ENCODE results near the gene ULK2.

Gene ULK2

DNA sequence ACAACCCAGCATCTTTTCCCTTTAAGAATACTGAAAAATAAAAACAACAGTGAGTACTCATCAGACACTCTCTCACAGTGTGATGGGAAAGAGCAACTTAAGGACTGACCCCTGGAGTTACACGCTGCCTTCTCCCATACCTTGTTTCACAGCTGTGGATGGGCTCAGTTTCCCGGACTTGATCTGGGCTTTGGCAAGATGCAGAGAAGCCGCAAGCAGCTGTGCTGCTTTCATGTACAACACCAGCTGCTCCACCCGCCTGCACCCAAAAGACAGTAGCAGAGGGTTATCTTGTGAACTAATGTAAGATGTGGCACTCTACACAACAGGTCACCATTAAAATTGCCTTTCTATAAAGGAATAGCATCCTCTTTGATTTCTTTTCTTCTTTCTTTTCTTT is 86.9 kb downstream of the ULK2 start:
- Histone ChIP-seq H3K18ac (ENCODE audit: low read depth in 1 of 2, low read length in 2 of 2) (no peak overlapping the region), H3K4me1 (ENCODE audit: control insufficient read depth, insufficient read depth, low read depth, low read length) (peaks cover 1% of the 10 kb centered on the region), H3K27me3 (ENCODE audit: control insufficient read depth in 1 of 2, insufficient read depth in 1 of 2, low read length in 2 of 2) (no peaks in the 10 kb centered on the region), H3K14ac (ENCODE audit: low read length in 2 of 2) (no peak overlapping the region), H2AK5ac (ENCODE audit: low read length, severe bottlenecking) (no peak overlapping the region), H2AFZ (ENCODE audit: low read depth, low read length) (no peak overlapping the region), H3K23ac (ENCODE audit: low read length in 2 of 2) (no peak overlapping the region), H3K4me2 (ENCODE audit: low read length, poor library complexity, severe bottlenecking) (no peak overlapping the region), H2BK5ac (ENCODE audit: low read depth, low read length, poor library complexity, severe bottlenecking) (no peak overlapping the region), H2BK12ac (ENCODE audit: low read length in 2 of 2) (no peak overlapping the region), H3K4me3 (ENCODE audit: insufficient read depth in 1 of 2, low read depth in 1 of 2, low read length in 2 of 2) (no peak overlapping the region), H2BK15ac (ENCODE audit: low read depth, poor library complexity, severe bottlenecking) (no peak overlapping the region), H3K9me3 (ENCODE audit: control insufficient read depth, low read length) (no peaks in the 10 kb centered on the region), H4K91ac (ENCODE audit: low read length) (no peak overlapping the region), H3K4ac (ENCODE audit: low read depth in 1 of 2, low read length in 2 of 2) (no peak overlapping the region), H3K9ac (ENCODE audit: low read length) (no peak overlapping the region), H3K79me1 (replicated peaks; ENCODE audit: low read length, poor library complexity, severe bottlenecking) (peaks cover 1% of the 10 kb centered on the region), H2BK120ac (ENCODE audit: low read depth, low read length) (no peak overlapping the region), H4K8ac (ENCODE audit: low read length) (no peak overlapping the region), H3K36me3 (ENCODE audit: control insufficient read depth in 1 of 2, insufficient read depth in 2 of 2, low read depth in 1 of 2, low read length in 2 of 2) (peaks cover 13 to 72% of the 10 kb centered on the region in 2 experiments), H3K27ac (ENCODE audit: low read length, poor library complexity, severe bottlenecking) (no peak overlapping the region)
- 100% methylated on average over 2 of the region's 4 CpGs for WGBS
- no peak for DNase-seq

DNA sequence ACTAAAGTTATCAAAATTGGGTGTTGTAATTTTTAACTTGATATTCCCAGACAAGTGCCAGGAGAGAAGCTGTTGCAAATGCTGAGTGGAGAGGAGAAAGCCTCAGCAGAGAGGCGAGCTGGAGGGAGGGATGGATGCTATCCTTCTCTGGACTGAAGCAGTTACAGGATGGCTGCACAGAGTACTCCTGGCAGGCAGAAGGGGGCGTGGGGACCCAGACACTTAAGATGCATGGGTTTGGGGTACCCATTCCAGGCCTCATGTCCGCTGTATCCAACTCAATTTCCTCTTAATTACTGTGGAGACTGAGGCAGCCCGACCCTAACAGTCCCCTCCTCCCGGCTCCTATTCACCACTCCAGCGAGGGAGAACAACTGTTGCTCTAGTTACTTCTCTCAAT is 94.2 kb downstream of the ULK2 start:
- no peak overlapping the region for H2AFZ ChIP-seq (ENCODE audit: low read depth, low read length)
- no peak overlapping the region for H2AK5ac ChIP-seq (ENCODE audit: low read length, severe bottlenecking)
- no peak overlapping the region for H3K4ac ChIP-seq (ENCODE audit: low read depth in 1 of 2, low read length in 2 of 2)
- no peak overlapping the region for H3K27ac ChIP-seq (ENCODE audit: low read length, poor library complexity, severe bottlenecking)
- H3K9ac ChIP-seq (ENCODE audit: low read length) = no peak overlapping the region
- H3K4me1 ChIP-seq (ENCODE audit: control insufficient read depth, insufficient read depth, low read depth, low read length) = peaks cover 8% of the 10 kb centered on the region
- H3K36me3 ChIP-seq (ENCODE audit: control insufficient read depth in 1 of 2, insufficient read depth in 2 of 2, low read depth in 1 of 2, low read length in 2 of 2) = peaks cover 13 to 52% of the 10 kb centered on the region in 2 experiments
- 96% methylated on average over 3 of the region's 6 CpGs for WGBS
- no peak overlapping the region for H2BK15ac ChIP-seq (ENCODE audit: low read depth, poor library complexity, severe bottlenecking)
- DNase-seq = no peak
- no peak overlapping the region for H3K4me3 ChIP-seq (ENCODE audit: insufficient read depth in 1 of 2, low read depth in 1 of 2, low read length in 2 of 2)
- no peak overlapping the region for H3K18ac ChIP-seq (ENCODE audit: low read depth in 1 of 2, low read length in 2 of 2)
- H4K91ac ChIP-seq (ENCODE audit: low read length) = no peak overlapping the region
- no peak overlapping the region for H2BK120ac ChIP-seq (ENCODE audit: low read depth, low read length)
- no peak overlapping the region for H2BK12ac ChIP-seq (ENCODE audit: low read length in 2 of 2)
- no peak overlapping the region for H4K8ac ChIP-seq (ENCODE audit: low read length)
- H3K27me3 ChIP-seq (ENCODE audit: control insufficient read depth in 1 of 2, insufficient read depth in 1 of 2, low read length in 2 of 2) = no peaks in the 10 kb centered on the region
- no peaks in the 10 kb centered on the region for H3K79me1 ChIP-seq (replicated peaks; ENCODE audit: low read length, poor library complexity, severe bottlenecking)
- no peak overlapping the region for H2BK5ac ChIP-seq (ENCODE audit: low read depth, low read length, poor library complexity, severe bottlenecking)
- H3K9me3 ChIP-seq (ENCODE audit: control insufficient read depth, low read length) = no peaks in the 10 kb centered on the region
- H3K14ac ChIP-seq (ENCODE audit: low read length in 2 of 2) = no peak overlapping the region
- H3K23ac ChIP-seq (ENCODE audit: low read length in 2 of 2) = no peak overlapping the region
- no peak overlapping the region for H3K4me2 ChIP-seq (ENCODE audit: low read length, poor library complexity, severe bottlenecking)

DNA sequence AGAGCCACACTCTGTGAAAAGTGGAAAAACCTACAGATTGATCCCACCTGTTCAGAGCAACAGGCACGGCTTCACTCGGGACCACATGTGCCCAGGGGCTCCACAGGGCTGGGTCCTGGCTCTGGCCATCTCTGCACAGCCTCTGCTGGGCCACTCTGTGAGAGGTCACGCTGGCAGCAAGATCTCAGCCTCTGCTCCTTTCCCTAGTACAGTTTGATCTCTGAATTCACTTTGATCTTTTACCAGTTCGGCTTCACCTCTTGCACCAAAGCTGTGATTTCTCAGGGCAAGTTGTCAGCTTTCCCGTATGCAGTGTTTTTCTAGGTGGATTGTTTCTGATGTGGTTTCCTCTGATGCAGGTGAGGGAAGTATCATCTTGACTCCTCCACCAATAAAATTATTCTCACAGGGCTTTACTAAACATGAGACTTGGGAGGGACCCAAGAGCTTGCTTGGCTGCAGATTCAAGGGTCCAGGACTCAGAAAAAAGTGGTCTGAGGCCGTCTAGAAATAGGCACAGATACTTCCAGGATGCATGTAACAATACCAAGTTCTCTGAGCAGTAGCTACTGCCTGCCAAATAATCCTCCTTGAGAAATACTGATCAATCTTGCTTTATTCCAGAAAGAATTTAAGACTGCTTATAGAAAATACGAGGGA is 95.6 kb downstream of the ULK2 start:
- Histone ChIP-seq H3K18ac (ENCODE audit: low read depth in 1 of 2, low read length in 2 of 2) (no peak overlapping the region), H3K27ac (ENCODE audit: low read length, poor library complexity, severe bottlenecking) (no peak overlapping the region), H2BK120ac (ENCODE audit: low read depth, low read length) (no peak overlapping the region), H2BK15ac (ENCODE audit: low read depth, poor library complexity, severe bottlenecking) (no peak overlapping the region), H3K4me2 (ENCODE audit: low read length, poor library complexity, severe bottlenecking) (no peak overlapping the region), H3K27me3 (ENCODE audit: control insufficient read depth in 1 of 2, insufficient read depth in 1 of 2, low read length in 2 of 2) (no peaks in the 10 kb centered on the region), H3K4ac (ENCODE audit: low read depth in 1 of 2, low read length in 2 of 2) (no peak overlapping the region), H4K8ac (ENCODE audit: low read length) (no peak overlapping the region), H3K9me3 (ENCODE audit: control insufficient read depth, low read length) (no peaks in the 10 kb centered on the region), H2AK5ac (ENCODE audit: low read length, severe bottlenecking) (no peak overlapping the region), H3K79me1 (replicated peaks; ENCODE audit: low read length, poor library complexity, severe bottlenecking) (no peaks in the 10 kb centered on the region), H3K14ac (ENCODE audit: low read length in 2 of 2) (no peak overlapping the region), H3K23ac (ENCODE audit: low read length in 2 of 2) (no peak overlapping the region), H2BK12ac (ENCODE audit: low read length in 2 of 2) (no peak overlapping the region), H3K36me3 (ENCODE audit: control insufficient read depth in 1 of 2, insufficient read depth in 2 of 2, low read depth in 1 of 2, low read length in 2 of 2) (peaks cover 14 to 39% of the 10 kb centered on the region in 2 experiments), H3K9ac (ENCODE audit: low read length) (no peak overlapping the region), H4K91ac (ENCODE audit: low read length) (no peak overlapping the region), H2BK5ac (ENCODE audit: low read depth, low read length, poor library complexity, severe bottlenecking) (no peak overlapping the region), H3K4me1 (ENCODE audit: control insufficient read depth, insufficient read depth, low read depth, low read length) (peaks cover 8% of the 10 kb centered on the region), H3K4me3 (ENCODE audit: insufficient read depth in 1 of 2, low read depth in 1 of 2, low read length in 2 of 2) (no peak overlapping the region), H2AFZ (ENCODE audit: low read depth, low read length) (no peak overlapping the region)
- 80% methylated on average over 7 of the region's 7 CpGs for WGBS
- DNase-seq = no peak

DNA sequence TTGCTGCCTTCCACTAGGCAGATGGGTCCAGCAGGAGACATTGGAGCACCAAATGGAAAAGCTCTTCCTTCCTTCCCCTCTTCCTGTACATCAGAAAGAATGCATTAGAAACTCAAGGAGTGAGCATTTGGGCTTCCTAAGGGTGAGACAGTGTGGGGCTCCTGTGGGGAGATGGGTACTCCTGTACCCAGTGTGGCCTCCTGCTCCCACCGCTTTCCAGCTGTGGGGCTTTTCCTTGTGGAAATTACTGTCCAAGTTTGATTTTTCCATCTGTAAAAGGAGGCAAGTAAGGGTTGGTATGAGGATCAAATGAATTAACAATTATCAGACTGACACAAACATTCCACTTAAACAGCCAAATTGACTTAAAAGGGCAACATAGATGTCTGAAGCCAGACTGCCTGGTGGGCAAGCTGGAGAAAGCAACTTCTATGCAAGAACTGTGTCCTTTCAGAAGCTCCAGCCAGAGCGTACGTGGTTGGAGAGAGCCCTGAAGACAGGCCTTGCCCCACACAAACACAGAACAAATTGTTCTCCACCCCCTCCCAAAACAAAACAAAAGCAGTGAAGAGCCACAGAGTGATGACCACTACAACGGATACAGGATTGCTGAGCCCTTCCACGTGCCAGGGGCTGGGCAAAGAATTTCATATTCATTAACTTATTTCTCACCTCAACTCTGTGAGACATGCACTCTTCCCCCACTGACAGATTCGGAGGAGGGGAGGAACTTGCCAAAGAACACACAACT is 96.6 kb downstream of the ULK2 start:
- H3K4me3 ChIP-seq (ENCODE audit: insufficient read depth in 1 of 2, low read depth in 1 of 2, low read length in 2 of 2) = no peak overlapping the region
- H2BK12ac ChIP-seq (ENCODE audit: low read length in 2 of 2) = no peak overlapping the region
- H4K8ac ChIP-seq (ENCODE audit: low read length) = no peak overlapping the region
- H4K91ac ChIP-seq (ENCODE audit: low read length) = no peak overlapping the region
- no peak overlapping the region for H3K27ac ChIP-seq (ENCODE audit: low read length, poor library complexity, severe bottlenecking)
- no peak overlapping the region for H2AFZ ChIP-seq (ENCODE audit: low read depth, low read length)
- H3K27me3 ChIP-seq (ENCODE audit: control insufficient read depth in 1 of 2, insufficient read depth in 1 of 2, low read length in 2 of 2) = no peaks in the 10 kb centered on the region
- H2BK5ac ChIP-seq (ENCODE audit: low read depth, low read length, poor library complexity, severe bottlenecking) = no peak overlapping the region
- H2BK120ac ChIP-seq (ENCODE audit: low read depth, low read length) = no peak overlapping the region
- no peak overlapping the region for H2BK15ac ChIP-seq (ENCODE audit: low read depth, poor library complexity, severe bottlenecking)
- no peak for DNase-seq
- H3K18ac ChIP-seq (ENCODE audit: low read depth in 1 of 2, low read length in 2 of 2) = no peak overlapping the region
- H3K14ac ChIP-seq (ENCODE audit: low read length in 2 of 2) = no peak overlapping the region
- H3K79me1 ChIP-seq (replicated peaks; ENCODE audit: low read length, poor library complexity, severe bottlenecking) = no peaks in the 10 kb centered on the region
- no peak overlapping the region for H3K9ac ChIP-seq (ENCODE audit: low read length)
- H2AK5ac ChIP-seq (ENCODE audit: low read length, severe bottlenecking) = no peak overlapping the region
- peaks cover 11% of the 10 kb centered on the region for H3K4me1 ChIP-seq (ENCODE audit: control insufficient read depth, insufficient read depth, low read depth, low read length)
- no peaks in the 10 kb centered on the region for H3K9me3 ChIP-seq (ENCODE audit: control insufficient read depth, low read length)
- H3K4me2 ChIP-seq (ENCODE audit: low read length, poor library complexity, severe bottlenecking) = no peak overlapping the region
- H3K23ac ChIP-seq (ENCODE audit: low read length in 2 of 2) = no peak overlapping the region
- 87% methylated on average over 6 of the region's 6 CpGs for WGBS
- no peak overlapping the region for H3K4ac ChIP-seq (ENCODE audit: low read depth in 1 of 2, low read length in 2 of 2)
- peaks cover 12 to 29% of the 10 kb centered on the region in 2 experiments for H3K36me3 ChIP-seq (ENCODE audit: control insufficient read depth in 1 of 2, insufficient read depth in 2 of 2, low read depth in 1 of 2, low read length in 2 of 2)

Data from mesenchymal stem cell (in vitro differentiated cells and primary cell).